Measurements from ENCODE around the gene ERC1.
A peak's percentile ranks its signal among the peaks of the same experiment; 100 is the strongest.

ERC1 gene

GRCh38 chr12:1419849-1420371 lies 428.9 kb downstream of the ERC1 start:
- no peak for DNase-seq

GRCh38 chr12:1421091-1421846 lies 430.2 kb downstream of the ERC1 start:
- peak; percentile 24 for DNase-seq

- peak; percentile 76 for DNase-seq
These were observed 431.7 kb downstream of the ERC1 start for GRCh38 chr12:1422604-1423315.

- DNase-seq = no peak
These were observed 433.8 kb downstream of the ERC1 start for GRCh38 chr12:1424674-1425395.

- peak; percentile 30 for DNase-seq
These were observed 434.3 kb downstream of the ERC1 start for GRCh38 chr12:1425396-1425729.

- no peak for DNase-seq
These were observed 437.6 kb downstream of the ERC1 start for GRCh38 chr12:1428671-1429070.

- DNase-seq = no peak
These were observed 439.0 kb downstream of the ERC1 start for GRCh38 chr12:1429980-1430379.

- DNase-seq = no peak
These were observed 443.4 kb downstream of the ERC1 start for GRCh38 chr12:1434296-1434955.

- no peak for DNase-seq
These were observed 444.0 kb downstream of the ERC1 start for GRCh38 chr12:1435044-1435443.

- DNase-seq = no peak
These were observed 444.4 kb downstream of the ERC1 start for GRCh38 chr12:1435456-1435855.

- no peak for DNase-seq
These were observed 445.0 kb downstream of the ERC1 start for GRCh38 chr12:1436015-1436414.

- no peak for DNase-seq
These were observed 446.0 kb downstream of the ERC1 start for GRCh38 chr12:1436981-1437380.

- DNase-seq = no peak
These were observed 448.2 kb downstream of the ERC1 start for GRCh38 chr12:1439201-1439600.

GRCh38 chr12:1439687-1440086 lies 448.7 kb downstream of the ERC1 start:
- DNase-seq = no peak

- no peak for DNase-seq
These were observed 452.6 kb downstream of the ERC1 start for GRCh38 chr12:1443421-1444141.

GRCh38 chr12:1444142-1444516 lies 453.1 kb downstream of the ERC1 start:
- DNase-seq = no peak

GRCh38 chr12:1445807-1446206 lies 454.8 kb downstream of the ERC1 start:
- DNase-seq = no peak

GRCh38 chr12:1448336-1448735 lies 457.3 kb downstream of the ERC1 start:
- DNase-seq = no peak

- DNase-seq = no peak
These were observed 462.8 kb downstream of the ERC1 start for GRCh38 chr12:1453810-1454209.

- no peak for DNase-seq
These were observed 465.9 kb downstream of the ERC1 start for GRCh38 chr12:1456885-1457284.

- DNase-seq = no peak
These were observed 466.9 kb downstream of the ERC1 start for GRCh38 chr12:1457901-1458300.

- DNase-seq = no peak
These were observed 468.3 kb downstream of the ERC1 start for GRCh38 chr12:1459339-1459738.

Measured in activated CD4-positive, alpha-beta T cell treated with anti-CD3 and anti-CD28 coated beads, Interleukin-2, Interleukin-6, amounts not matched to agents 100 ng/mL and 50 ng/mL, durations not matched to agents 16 hours and 8 hours (primary cell).